ENCODE measurements around the gene RGS6.

The RGS6 gene

DNA sequence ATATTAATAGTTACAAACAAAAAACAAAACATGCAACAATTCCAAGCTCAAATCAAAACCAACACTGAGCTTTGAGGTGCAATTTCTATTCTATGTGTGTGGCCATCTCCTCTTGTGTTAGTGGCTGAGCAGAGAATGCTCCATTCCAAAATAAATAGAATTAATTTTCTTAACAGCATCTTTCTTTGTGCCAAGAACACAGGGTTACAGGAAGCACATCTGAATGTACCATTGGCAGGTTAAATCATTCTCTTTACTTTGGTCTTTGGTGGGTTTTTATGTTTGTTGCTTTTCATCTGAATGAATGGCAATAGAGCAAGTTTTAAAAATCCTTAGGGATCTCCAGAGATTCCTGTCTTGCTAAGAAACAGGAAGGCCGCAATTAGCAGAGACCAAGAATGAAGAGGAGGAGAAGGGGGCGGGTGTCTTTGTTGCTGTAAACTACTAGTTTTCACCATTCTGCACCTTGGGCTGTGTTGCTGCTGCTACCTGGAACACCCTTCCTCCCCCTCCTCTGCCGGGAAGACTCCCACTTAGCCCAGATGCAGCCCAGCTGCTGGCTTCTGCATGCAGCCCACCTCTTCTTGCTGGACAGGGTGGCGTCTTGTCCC, 165.0 kb downstream of the RGS6 start:
- TF ChIP-seq POLR2A (IDR thresholded peaks at IDR 0.05; ENCODE audit: low read length) = no peak
- TF ChIP-seq GATA1 (IDR thresholded peaks at IDR 0.05; ENCODE audit: low read depth, low read length) = no peak
- DNase-seq = no peak

DNA sequence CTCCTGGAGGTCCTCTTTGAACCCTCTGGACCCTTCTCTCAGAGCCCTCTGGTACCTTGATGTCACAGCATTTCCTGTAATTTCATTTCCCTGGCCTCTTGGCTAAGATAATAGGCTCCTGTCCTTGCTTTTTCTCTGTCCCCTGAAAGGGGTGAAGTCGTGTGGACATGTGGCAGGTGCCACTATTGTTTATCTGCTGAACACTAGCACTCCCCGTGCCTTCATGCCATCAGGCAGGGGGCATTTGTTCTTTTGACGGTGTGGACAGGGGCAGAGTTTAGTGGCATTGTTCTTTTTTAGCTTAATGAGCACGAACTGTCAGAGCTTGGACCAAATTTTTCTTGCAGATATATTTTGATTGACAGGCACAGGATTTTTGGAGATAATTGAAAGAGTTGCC, 166.0 kb downstream of the RGS6 start:
- no peak for TF ChIP-seq GATA1 (IDR thresholded peaks at IDR 0.05; ENCODE audit: low read depth, low read length)

GRCh38 chr14:72099566-72099965, 167.3 kb downstream of the RGS6 start:
- TF ChIP-seq GATA1 (IDR thresholded peaks at IDR 0.05; ENCODE audit: low read depth, low read length) (no peak), POLR2A (IDR thresholded peaks at IDR 0.05; ENCODE audit: low read length) (no peak)
- DNase-seq = no peak

More for the DNA sequence above, 166.0 kb downstream of the RGS6 start:
- no peak for DNase-seq

DNA sequence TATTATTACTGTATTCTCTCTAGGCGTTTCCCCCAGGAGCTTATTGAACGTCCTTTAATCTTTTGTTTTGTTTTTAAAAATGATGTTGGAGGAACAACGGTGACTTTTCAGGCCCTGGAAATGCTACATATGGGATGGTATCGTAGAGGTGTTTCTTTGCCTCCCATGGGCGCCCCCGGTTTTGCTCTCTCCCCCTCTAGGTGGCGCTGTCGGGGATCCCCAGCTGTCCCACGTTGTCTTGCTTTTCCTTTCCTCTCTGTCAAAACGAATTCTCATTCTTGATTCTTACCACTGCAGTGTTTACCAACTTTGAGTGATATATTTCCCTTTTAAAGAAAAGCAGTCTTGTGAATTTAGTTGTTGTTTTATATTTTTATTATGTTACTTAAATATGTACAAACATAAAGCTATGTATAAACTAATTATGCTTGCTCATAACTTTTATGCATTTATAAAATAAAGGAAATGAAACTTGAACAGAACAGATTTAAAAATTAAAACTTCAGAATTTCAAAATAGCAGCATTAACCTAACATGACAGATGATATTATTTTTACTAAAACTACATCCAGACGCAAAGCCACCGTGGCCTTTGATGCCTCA, 171.9 kb downstream of the RGS6 start:
- peak; percentile 12 to 54 for DNase-seq
- TF ChIP-seq GATA1 (IDR thresholded peaks at IDR 0.05; ENCODE audit: low read depth, low read length) (no peak), POLR2A (IDR thresholded peaks at IDR 0.05; ENCODE audit: low read length) (no peak)

- TF ChIP-seq POLR2A (IDR thresholded peaks at IDR 0.05; ENCODE audit: low read length) (no peak), GATA1 (IDR thresholded peaks at IDR 0.05; ENCODE audit: low read depth, low read length) (no peak)
- DNase-seq = no peak
These were observed 179.7 kb downstream of the RGS6 start for GRCh38 chr14:72111911-72112310.

DNA sequence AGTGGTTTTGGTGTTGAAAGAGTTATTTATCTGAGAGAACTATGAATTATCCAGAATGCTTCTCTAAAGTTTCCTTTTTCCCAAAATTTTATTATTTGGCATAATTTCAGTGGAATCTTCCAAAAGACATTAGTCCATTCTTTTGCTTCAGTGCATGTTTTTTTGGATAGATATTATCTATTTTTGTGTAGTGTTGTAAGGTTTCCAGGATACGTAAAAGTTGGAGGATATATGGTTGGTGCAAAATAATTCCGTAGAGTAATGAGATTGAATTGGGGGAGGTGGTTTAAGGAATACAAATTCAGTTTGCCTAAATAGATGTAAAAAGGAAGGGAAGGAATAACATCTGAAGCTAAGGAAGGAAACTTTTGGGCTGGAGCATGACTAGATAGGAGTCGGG, 186.6 kb downstream of the RGS6 start:
- TF ChIP-seq POLR2A (IDR thresholded peaks at IDR 0.05; ENCODE audit: low read length) (no peak), GATA1 (IDR thresholded peaks at IDR 0.05; ENCODE audit: low read depth, low read length) (no peak)
- no peak for DNase-seq

DNA sequence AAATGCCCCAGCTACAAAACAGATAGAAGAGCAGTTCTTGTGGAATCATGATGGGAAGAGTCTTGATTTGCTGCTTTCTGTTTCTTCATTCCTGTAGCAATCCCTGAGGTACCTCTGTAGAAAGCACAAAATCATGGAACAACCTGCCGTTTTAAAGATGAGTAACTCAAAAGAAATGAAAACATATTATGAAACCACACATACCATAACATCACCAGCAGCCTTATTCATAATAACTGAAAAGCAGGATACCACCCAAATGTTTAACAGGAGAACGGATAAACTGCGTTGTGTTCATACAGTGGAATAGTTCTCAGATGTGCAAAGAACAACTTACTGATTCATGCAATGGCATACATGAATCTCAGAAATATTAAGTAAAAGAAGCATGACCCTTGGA, 188.1 kb downstream of the RGS6 start:
- no peak for TF ChIP-seq POLR2A (IDR thresholded peaks at IDR 0.05; ENCODE audit: low read length)
- TF ChIP-seq GATA1 (IDR thresholded peaks at IDR 0.05; ENCODE audit: low read depth, low read length) = no peak
- no peak for DNase-seq

GRCh38 chr14:72123755-72124154, 191.5 kb downstream of the RGS6 start:
- no peak for DNase-seq
- TF ChIP-seq POLR2A (IDR thresholded peaks at IDR 0.05; ENCODE audit: low read length) (no peak), GATA1 (IDR thresholded peaks at IDR 0.05; ENCODE audit: low read depth, low read length) (no peak)

- TF ChIP-seq POLR2A (IDR thresholded peaks at IDR 0.05; ENCODE audit: low read length) (no peak), GATA1 (IDR thresholded peaks at IDR 0.05; ENCODE audit: low read depth, low read length) (no peak)
- no peak for DNase-seq
These were observed 191.9 kb downstream of the RGS6 start for GRCh38 chr14:72124171-72124570.

DNA sequence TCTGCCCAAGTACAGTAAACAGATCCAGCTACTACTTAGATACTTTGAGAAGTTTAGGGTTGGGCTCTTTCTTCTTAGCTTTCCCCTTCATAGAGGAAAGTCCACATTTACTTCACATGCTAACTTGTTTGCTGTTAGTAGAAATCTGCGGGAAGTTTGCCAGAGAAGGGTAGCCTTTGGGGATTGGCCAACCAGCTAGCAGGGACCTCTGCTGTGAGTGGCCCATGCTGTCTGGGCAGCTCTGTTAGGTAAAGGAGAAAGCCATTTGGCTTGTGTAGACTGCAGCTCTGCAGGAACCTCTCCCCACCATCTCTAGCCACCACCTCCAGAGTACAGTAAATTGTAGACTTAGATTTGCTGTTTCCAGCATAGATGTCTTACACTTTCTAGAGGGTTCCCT, 193.9 kb downstream of the RGS6 start:
- TF ChIP-seq GATA1 (IDR thresholded peaks at IDR 0.05; ENCODE audit: low read depth, low read length) (no peak), POLR2A (IDR thresholded peaks at IDR 0.05; ENCODE audit: low read length) (no peak)
- no peak for DNase-seq

- TF ChIP-seq POLR2A (IDR thresholded peaks at IDR 0.05; ENCODE audit: low read length) = no peak
- no peak for TF ChIP-seq GATA1 (IDR thresholded peaks at IDR 0.05; ENCODE audit: low read depth, low read length)
- no peak for DNase-seq
These were observed 194.3 kb downstream of the RGS6 start for GRCh38 chr14:72126561-72126960.

DNA sequence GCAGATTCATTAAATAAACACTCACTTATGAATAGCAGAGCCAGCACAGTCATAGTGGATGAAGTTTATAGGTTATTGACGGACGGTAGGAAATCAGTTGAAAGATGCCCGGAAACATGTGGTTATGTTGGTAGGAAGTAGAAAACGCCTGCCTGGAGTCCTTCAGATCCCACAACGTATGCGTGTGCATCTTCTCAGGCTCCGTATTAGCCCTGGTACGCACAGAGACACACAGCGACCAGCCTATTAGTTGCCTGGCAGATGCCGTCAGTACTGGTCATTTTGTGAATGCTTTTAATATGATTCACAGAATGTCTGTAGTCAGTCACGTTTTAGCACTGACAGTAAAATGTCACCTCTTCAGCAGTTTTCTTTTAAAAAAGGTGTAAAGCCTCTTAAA, 196.4 kb downstream of the RGS6 start:
- DNase-seq = no peak
- no peak for TF ChIP-seq POLR2A (IDR thresholded peaks at IDR 0.05; ENCODE audit: low read length)
- TF ChIP-seq GATA1 (IDR thresholded peaks at IDR 0.05; ENCODE audit: low read depth, low read length) = no peak

DNA sequence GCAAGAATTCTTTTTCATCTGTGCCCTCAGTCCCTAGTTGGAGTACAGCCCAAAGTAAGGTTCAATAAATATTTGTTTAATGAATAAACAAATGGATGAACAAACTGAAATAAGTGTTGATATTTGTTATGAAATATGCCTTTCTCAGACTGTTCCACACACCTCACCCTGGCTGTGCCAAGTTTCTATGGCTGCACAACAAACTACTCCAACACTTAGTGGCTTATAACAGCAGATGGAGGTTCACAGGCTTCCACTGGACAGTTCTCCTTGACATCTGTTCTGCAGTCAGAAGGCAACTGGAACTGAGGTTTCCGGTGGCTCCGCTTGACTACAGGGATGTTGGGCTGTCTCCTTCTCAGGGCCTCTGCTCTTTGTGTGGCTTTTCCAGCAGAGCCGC, 197.1 kb downstream of the RGS6 start:
- no peak for DNase-seq
- TF ChIP-seq POLR2A (IDR thresholded peaks at IDR 0.05; ENCODE audit: low read length) (no peak), GATA1 (IDR thresholded peaks at IDR 0.05; ENCODE audit: low read depth, low read length) (no peak)

DNA sequence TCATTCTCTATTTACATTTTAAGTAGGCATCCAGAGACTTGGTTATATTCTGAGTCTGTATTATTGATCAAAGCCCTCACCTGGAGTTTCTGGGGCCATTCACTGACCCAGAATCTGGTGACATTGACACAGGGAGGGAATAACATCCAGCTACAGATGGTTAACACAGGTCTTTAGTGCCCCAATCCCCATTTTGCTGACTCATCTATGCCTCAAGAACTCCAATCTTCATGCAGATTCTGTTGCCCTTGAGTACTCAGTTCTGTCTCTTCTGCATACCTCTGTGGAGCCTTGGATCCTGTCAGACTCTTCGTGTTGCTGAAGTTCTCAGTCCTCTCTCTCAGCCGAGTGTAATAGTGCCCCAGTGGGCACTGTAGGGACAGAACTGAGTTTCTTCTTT, 208.9 kb downstream of the RGS6 start:
- no peak for DNase-seq
- no peak for TF ChIP-seq POLR2A (IDR thresholded peaks at IDR 0.05; ENCODE audit: low read length)
- no peak for TF ChIP-seq GATA1 (IDR thresholded peaks at IDR 0.05; ENCODE audit: low read depth, low read length)

DNA sequence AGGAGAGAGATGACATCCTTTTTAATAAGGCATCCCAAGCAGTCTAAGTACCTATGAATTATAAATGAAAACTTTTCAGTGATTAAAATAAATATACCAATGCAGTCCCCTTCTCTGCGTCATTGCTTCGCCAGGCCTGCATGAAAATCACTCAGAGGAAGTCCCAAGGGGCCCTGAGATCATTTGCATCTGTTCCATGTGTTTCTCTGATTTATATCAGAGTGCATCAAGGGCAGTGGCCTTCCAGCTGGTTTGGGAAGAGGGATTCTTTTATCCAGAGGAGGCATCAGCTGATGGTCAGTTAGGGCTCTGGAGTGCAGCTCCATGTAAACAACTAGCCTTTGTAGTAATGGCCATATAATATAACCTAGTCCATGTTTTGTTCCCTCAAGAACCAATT, 210.1 kb downstream of the RGS6 start:
- TF ChIP-seq POLR2A (IDR thresholded peaks at IDR 0.05; ENCODE audit: low read length) = no peak
- DNase-seq = no peak
